SH-SY5Y (cell line): ENCODE results near the gene TBL1X.

Source experiments
- GATA2 ChIP-seq: IDR thresholded peaks from 2 replicates; pipeline ENCODE4 v1.6.1; 2011; ENCODE audit warnings: mild to moderate bottlenecking, low read depth, low read length
- GATA3 ChIP-seq: IDR thresholded peaks from 2 replicates; pipeline ENCODE4 v1.6.1; 2011; ENCODE audit warnings: low read depth, mild to moderate bottlenecking, low read length, moderate library complexity

TBL1X gene

DNA sequence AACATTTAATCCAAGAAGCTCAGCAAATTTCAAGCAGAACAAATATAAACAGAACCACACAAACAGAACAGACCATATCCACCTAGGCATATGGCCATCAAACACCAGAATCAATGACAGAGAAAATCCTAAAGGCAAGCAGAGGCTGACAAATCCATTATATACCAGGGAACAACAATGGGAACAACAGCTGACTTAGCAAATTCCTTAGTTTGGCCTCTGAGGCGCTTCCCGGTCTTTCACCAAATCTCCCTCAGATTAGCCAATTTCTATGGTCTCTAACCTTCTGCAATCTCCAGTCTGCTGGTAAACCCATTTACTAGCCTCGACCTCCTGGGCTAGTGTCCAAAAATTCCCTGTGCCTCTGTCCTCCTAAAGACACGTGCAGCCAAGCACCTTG, 241.6 kb downstream of the TBL1X start:
- no peak for TF ChIP-seq GATA2
- TF ChIP-seq GATA3 = no peak

DNA sequence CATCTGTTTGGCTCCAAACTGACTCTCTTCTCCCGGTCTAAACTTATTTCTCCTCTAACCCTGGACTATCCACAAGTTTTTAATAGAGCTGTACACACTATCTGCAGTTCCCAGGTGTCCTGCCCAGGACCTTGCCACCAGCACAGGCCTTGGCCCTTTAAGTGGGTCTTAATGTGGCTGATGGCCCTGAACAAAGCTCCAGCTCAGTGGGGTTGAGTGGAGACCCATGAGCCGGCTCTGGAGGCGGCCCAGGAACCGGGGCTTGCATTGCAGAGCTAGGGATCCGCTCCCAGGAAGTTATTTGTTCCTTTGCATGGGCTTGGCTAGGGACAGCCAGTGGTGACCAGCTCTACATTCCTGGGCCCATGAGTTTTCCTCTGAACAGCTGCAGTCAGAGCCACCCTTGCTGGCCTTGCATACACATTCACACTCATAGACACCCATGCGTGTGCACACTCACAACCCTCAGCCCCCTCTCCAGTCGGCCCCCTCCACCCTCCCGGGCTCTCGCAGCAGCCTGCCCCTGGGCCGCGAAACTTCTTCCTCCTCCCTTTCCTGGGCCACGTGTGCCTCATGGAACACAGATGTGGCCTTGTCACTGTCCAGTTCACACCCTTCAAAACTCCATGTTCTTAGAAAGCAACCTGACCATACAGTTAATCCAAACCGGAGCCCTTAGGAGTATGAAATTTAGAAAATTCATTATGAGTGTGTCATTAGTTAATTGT, 242.6 kb downstream of the TBL1X start:
- no peak for TF ChIP-seq GATA2
- TF ChIP-seq GATA3 = no peak

DNA sequence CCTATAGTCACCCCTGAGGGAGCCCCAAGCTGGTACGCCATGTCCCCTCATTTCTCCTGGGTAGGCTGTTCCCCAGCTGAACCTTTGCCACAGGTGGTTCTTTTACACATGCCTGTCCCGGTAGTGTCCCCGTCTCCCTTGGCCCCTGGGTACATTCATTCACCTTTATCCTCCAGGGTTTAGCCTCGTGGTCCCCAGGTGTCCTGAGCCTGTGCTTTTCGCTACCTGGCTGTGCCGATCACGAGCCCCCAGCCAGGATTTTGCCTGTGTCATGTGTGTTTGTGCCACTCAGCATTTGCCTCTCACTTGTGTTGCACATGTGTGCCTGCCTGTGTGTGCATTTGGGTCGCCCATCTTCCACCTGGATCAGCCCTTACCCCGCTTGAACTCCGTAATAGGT, 243.2 kb downstream of the TBL1X start:
- no peak for TF ChIP-seq GATA2
- no peak for TF ChIP-seq GATA3

DNA sequence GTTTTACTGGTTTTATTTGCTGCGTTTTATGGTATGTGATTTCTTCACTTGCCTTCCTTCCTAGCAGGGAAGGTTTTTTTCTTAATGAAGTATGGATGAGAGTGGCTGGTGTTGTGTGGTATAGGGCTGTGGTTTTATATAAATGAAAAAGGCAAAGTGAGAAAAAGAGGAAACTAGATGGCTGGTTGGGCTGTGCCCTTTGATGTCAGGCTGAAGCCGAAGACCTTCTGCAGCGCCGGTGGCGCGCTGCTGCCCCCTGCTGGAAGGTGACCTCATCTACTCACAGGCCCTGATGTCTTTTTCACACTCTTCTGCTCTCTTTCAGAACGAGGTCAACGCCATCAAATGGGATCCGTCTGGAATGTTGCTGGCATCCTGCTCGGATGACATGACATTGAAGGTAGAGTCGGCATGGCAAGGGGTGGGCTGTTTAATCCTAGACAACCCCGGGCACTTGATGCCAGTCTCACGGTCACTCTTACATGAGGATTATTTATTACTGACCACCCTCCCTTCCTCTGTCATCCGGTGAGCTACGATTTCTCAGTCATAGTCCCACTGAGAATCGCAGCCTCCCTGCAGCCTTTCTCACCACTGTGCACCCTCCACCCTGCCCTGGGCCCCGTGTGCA, 244.2 kb downstream of the TBL1X start:
- TF ChIP-seq GATA2 (no peak), GATA3 (no peak)

DNA sequence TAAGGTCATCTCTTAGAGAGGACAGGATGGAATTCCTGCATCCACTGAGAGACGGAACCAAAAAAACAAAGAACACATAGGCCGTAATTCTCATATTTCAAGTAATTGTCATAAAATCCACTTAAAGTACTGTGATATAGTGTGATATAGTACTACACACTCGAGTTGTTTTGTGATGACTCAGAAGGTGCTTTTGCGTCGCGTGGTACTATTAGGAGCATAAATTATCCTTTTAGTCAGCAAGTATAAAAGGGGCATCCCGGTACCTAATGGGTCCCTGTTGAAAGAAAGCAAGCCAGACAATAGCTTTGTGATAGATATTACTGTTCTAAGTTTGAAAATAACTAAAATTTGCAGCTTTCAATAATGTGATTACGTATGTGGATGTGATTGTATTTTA, 245.5 kb downstream of the TBL1X start:
- no peak for TF ChIP-seq GATA2
- TF ChIP-seq GATA3 = no peak

DNA sequence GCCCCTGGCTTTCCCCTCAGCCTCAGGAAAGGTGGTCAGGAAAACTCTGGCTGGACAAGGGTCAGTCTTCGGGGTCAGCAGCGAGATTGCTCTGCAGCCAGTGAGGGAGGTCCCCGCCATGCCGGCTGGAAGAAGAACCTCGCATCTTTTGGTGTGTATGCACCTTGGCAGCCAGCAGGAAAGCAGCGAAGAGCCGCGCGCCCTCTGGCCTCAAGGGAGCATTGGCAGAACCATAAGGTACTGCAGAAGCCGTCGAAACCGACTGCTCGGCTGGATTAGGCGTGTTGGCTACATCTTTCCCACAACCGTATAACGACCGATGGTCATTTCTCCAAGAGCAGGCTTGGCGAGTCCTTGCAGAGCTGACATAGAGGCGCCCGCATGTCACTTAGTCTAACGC, 252.5 kb downstream of the TBL1X start:
- TF ChIP-seq GATA2 (no peak), GATA3 (no peak)

DNA sequence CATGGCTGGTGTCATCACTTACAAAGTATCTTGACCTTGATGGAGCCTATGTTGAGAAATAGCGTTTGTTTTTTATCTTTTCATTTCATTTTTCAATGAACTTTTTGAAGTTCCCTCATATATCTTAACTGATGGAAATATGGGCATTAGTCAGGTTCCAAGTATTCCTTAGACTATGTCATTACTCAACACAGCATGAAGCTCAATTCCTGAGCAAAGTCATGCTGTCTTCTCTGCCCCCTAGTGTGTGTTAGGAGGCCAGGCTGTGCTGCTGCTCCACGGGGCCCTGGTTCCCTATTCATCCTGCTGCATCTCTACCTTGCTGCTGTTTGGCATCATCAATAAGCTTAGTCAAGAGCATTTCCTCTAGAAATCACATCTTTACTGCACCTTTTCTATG, 259.9 kb downstream of the TBL1X start:
- no peak for TF ChIP-seq GATA3
- no peak for TF ChIP-seq GATA2

GRCh38 chrX:9728261-9728660, 263.4 kb downstream of the TBL1X start:
- TF ChIP-seq GATA2 = no peak
- no peak for TF ChIP-seq GATA3

DNA sequence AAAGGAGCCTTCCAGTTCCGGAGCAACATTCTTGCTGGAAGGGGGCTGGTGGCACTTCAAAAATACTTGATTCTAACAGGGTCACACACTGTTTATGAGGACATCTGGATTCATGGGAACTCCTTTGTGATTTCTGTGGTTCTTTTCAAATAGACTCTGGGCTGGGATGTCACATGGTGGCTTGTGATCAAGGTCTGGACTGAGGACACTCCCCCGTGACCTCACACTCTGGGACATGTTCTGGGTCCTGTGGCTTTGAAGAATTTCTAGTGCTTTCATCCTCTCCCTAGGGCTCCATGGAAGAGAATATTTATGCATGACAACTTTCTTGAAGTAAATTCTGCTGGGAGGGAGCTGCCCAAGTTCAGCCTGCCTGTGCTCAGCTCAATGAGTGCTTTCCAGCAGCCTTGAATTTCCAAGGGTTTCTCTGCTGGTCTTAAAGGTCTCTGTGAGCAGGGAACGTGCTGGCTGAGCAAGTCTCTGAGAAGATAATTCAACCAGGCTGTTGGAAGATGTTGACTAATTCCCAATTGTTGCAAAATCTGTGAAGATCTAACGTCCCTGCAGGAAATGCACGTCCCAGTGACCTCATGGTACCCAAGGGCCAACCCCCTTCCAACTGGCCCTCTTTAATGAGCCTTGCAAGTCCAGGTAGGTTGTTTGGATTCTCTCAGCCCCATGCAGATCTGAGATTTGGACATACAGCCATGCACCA, 264.5 kb downstream of the TBL1X start:
- no peak for TF ChIP-seq GATA3
- TF ChIP-seq GATA2 = no peak

DNA sequence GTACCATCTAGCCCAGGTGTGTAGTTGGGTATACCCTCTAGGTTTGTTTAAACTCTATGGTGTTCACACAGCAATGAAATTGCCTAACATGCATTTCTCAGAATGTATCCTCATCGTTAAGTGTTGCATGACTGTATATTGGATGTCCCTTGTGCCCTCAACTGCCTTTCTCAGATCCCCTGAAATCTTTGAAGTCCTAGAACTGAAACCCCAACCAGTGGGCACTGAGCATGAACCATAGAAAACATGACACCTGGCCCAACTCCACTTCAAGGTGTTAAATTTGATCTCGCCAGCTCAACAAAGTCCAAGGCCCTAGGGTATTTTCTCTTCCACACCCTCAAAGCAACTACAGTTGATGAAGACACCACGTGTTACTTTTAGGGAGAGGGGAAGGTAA, 265.2 kb downstream of the TBL1X start:
- TF ChIP-seq GATA2 (no peak), GATA3 (no peak)

GRCh38 chrX:9730752-9731151, 265.9 kb downstream of the TBL1X start:
- TF ChIP-seq GATA3 (no peak), GATA2 (no peak)

DNA sequence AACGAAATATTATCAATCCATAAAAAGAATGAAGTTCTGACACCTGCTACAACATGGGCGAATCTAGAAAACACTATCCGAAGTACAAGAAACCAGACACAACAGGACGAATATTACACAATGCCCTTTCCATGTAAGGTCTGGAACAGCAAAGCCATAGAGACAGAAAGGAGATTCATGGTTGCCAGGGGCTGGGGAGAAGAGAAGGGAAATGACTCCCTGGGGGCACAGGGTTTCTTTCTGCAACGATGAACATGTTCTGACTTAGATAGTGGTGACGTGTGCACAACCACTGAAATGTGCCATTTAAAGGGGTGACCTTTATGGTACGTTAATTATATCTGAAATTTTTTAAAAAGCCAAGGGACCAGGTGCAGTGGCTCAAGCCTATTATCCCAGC, 272.5 kb downstream of the TBL1X start:
- TF ChIP-seq GATA2 = no peak
- TF ChIP-seq GATA3 = no peak

- TF ChIP-seq GATA3 (no peak), GATA2 (peak; percentile 56; the same call in 1 of the 2 replicates)
Measured at GRCh38 chrX:9738151-9738550, 273.3 kb downstream of the TBL1X start.

DNA sequence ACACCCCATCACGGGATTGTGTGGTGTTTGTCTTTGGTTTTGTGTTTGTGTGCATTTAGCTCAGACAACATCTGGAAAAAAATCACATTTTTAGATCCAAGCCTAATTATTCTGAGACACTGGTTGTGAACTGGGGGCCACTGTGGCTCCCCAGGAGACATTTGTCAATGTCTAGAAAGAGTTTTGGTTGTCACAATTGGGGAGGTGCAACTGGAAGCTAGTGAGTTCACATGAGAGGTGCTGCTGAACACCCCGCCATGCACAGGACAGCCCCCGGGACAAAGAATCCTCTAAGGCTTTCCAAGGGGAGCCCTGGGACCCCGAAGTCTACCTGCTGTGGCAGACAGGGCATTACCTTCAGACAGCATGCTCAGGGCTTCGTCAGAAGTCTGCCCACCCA, 274.3 kb downstream of the TBL1X start:
- TF ChIP-seq GATA3 (no peak), GATA2 (no peak)

DNA sequence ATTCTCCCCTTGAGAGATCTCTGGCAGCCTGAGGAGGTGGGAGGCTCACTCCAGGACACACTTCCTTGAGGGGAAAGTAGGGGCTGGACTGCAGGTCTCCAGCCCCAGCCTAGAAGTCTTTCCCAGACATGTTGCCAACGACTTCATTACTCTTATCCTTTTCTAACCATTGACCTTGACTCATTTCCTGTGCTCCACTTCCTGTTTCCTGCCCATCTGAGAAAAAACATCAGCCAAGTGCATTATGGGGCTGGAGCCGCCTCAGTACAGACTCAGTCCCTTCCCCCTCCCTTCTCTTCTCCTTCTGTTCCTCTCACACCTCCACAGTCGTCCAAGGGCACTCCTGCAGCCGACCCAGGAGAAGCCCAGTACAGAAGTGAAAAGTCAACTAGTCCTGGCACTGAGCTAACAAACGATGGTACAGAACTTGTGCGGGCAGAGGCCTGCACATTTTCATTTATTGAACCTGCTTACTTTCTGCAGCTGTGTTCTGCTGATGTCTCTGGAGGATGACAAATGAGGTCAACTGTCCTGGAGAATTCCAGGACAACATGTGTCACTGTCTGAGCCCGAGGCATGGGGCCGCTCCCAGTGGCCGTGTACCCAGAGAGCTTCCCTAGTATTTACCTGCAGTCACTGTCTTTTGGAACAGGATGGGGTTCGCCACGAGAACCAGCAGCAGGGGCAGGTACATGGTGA, 280.7 kb downstream of the TBL1X start:
- TF ChIP-seq GATA3 (no peak), GATA2 (no peak)
